ENCODE measurements around the gene ARHGAP30. TPM values are rescaled to one million over a fixed set of nuclear protein-coding genes. Genes with fewer than 3 reads are reported as not detected.
A peak's percentile ranks its signal among the peaks of the same experiment; 100 is the strongest.

ARHGAP30 gene
- total and polyA plus RNA-seq, 8 donors = 2.6 to 28.6 (median 6.5) TPM

DNA sequence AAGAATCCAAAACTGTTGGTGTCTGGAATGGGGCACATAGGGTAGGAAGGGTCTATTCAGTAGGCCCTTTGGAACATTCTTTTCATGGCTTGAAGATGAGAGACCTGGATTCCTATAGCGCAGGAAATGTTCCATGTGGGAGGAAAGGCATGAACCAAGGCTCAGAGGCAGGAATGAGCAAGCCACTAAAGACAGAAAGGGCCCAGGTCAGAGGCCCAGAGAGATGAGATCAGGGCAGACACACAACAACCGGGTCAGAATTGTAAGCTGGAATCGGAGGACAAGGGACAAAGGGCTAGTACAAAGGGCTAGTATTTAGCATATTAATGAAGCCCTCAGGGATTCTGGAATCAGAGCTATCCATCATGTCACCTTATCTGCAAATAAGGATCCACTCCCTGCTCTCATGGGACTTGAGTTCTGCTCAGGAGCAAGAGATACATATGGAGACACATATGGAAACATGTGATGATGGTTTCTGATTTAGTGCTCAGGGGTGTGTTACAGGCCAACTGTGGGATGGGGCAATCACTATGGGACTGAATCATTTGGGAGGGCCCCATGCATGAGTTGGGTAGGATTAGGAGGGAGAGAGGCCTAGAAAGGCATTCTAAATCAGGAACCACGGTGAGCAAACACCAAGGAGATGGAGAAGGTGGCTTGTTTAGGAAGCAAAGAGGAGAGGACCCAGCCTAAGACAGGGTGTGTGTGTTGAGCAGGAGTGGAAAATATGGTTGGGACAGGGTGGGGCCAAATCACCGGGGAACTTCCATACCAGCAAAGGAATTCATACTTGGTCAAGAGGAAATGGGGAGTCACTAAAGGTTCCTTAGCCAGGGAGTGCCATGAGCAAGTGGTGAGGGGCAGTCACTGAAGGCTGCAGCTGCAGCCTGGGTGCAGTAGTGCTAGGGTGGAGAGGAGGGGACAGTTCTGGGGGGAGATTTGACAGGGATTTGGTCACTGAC is 11.0 kb upstream of the ARHGAP30 start:
- Histone ChIP-seq H3K36me3 (peaks cover 0 to 22% (median 4%) of the 10 kb centered on the region in 4 donors), H3K27me3 (peaks cover 0 to 4% (median 0%) of the 10 kb centered on the region in 3 donors), H3K4me3 (no peak overlapping the region), H3K27ac (peak overlapping the region in 2 of 5 donors; percentile 4 to 17), H3K4me1 (peaks cover 0 to 42% (median 26%) of the 10 kb centered on the region in 4 donors), H3K9me3 (no peaks in the 10 kb centered on the region)
- intact Hi-C loops (cut with DNase I; ENCODE audit: low total_unique reads) = no loop called here
- no peak for TF ChIP-seq POLR2A (IDR thresholded peaks at IDR 0.05)
- TF ChIP-seq EP300 (IDR thresholded peaks at IDR 0.05) = no peak
- TF ChIP-seq, protein P1, sequence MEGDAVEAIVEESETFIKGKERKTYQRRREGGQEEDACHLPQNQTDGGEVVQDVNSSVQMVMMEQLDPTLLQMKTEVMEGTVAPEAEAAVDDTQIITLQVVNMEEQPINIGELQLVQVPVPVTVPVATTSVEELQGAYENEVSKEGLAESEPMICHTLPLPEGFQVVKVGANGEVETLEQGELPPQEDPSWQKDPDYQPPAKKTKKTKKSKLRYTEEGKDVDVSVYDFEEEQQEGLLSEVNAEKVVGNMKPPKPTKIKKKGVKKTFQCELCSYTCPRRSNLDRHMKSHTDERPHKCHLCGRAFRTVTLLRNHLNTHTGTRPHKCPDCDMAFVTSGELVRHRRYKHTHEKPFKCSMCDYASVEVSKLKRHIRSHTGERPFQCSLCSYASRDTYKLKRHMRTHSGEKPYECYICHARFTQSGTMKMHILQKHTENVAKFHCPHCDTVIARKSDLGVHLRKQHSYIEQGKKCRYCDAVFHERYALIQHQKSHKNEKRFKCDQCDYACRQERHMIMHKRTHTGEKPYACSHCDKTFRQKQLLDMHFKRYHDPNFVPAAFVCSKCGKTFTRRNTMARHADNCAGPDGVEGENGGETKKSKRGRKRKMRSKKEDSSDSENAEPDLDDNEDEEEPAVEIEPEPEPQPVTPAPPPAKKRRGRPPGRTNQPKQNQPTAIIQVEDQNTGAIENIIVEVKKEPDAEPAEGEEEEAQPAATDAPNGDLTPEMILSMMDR (IDR thresholded peaks at IDR 0.05) = no peak
- no peak for TF ChIP-seq POLR2AphosphoS5 (IDR thresholded peaks at IDR 0.05)
- 73 to 84% (median 78%) methylated on average over 5 of the region's 5 CpGs for WGBS, 5 donors
- no peak for DNase-seq

DNA sequence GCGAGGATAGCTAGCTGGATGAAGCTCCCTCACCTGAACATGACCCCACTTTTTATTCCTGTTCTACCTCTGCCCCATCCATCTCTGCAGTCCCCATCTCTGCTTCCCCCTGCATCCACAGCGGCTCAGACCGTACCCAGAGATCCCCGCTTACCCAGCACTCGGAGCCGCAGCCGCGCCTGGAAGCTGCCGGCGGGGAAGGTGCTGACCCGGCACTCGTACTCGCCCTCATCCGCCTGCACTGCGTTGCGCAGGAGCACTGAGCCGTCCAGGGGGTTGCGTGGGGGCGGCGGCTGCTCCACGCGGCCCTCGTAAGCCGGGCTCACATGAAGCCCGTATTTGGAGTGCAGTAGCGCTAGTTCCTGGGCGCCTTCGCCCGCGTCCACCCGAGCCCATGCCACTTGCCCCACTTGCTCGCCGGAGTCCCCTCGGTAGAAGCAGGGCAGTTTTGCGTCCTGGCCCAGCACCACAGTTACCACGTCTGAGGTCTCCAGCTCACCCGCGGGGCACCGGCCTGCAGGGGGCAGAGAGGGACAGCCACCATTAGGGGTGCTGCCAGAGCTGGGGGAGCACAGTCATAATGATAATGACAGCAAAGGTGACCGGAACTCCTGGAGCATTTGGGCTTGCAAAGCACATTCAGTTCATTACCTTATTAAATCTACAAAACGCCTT is 9.9 kb upstream of the ARHGAP30 start:
- Histone ChIP-seq H3K36me3 (peaks cover 0 to 26% (median 8%) of the 10 kb centered on the region in 4 donors), H3K9me3 (no peaks in the 10 kb centered on the region), H3K27ac (no peak overlapping the region), H3K27me3 (peaks cover 0 to 4% (median 0%) of the 10 kb centered on the region in 3 donors), H3K4me3 (no peak overlapping the region), H3K4me1 (peaks cover 0 to 30% (median 19%) of the 10 kb centered on the region in 4 donors)
- intact Hi-C loops (cut with DNase I; ENCODE audit: low total_unique reads) = no loop called here
- TF ChIP-seq POLR2AphosphoS5 (IDR thresholded peaks at IDR 0.05) (no peak), POLR2A (IDR thresholded peaks at IDR 0.05) (no peak), EP300 (IDR thresholded peaks at IDR 0.05) (no peak)
- TF ChIP-seq, protein P1 (IDR thresholded peaks at IDR 0.05) = no peak
- WGBS, 5 donors = 66 to 84% (median 75%) methylated on average over 27 to 41 of the region's 41 CpGs
- DNase-seq = no peak

DNA sequence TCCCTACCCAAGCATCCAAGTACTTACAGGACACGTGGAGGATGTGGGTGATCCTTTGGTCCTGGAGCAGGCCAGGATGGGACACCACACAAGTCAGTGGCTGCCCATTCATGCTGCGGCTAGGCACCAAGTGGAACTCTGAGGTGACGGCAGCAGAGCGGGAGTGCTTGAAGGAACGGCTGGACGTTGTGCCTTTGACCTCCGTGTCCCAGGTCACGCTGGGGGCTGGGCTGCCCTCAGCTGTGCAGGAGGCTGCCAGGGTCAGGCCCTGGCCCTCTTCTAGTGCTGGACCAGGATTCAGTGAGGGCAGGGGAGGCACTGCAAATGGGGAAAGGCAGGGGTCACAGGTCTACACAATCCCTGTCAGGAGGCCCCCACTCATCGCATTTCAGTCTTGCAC is 7.7 kb upstream of the ARHGAP30 start:
- Histone ChIP-seq H3K36me3 (peaks cover 0 to 41% (median 13%) of the 10 kb centered on the region in 4 donors), H3K4me1 (peaks cover 0 to 9% (median 4%) of the 10 kb centered on the region in 4 donors), H3K27ac (no peak overlapping the region), H3K4me3 (no peak overlapping the region), H3K27me3 (peaks cover 0 to 4% (median 0%) of the 10 kb centered on the region in 3 donors), H3K9me3 (no peaks in the 10 kb centered on the region)
- TF ChIP-seq, protein P1 (IDR thresholded peaks at IDR 0.05) = no peak
- TF ChIP-seq POLR2AphosphoS5 (IDR thresholded peaks at IDR 0.05) (no peak), POLR2A (IDR thresholded peaks at IDR 0.05) (no peak), EP300 (IDR thresholded peaks at IDR 0.05) (no peak)
- intact Hi-C loops (cut with DNase I; ENCODE audit: low total_unique reads) = no loop called here
- no peak for DNase-seq
- WGBS, 5 donors = 81 to 100% (median 84%) methylated on average over 1 to 9 of the region's 9 CpGs

DNA sequence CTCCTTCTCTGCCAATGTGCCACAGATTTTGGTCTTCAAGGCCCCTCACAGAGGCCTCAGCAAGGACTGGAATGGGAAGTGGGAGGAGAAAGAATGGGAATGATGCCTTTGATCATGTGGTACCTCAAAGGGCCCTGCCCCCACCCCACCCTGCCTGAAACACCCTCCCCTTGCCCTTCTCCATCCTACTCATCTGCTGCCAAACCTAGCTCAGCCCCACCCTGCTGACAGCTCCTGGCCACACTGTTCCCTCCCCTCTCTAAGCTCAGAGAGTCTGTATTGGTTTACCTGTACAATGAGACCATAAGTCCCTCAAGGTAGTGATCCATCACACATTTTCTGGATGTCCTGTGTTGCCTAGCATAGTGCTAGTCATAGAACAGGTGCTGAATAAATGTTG is 6.7 kb upstream of the ARHGAP30 start:
- H3K27me3 ChIP-seq = peaks cover 0 to 4% (median 0%) of the 10 kb centered on the region in 3 donors
- no peaks in the 10 kb centered on the region for H3K9me3 ChIP-seq
- TF ChIP-seq EP300 (IDR thresholded peaks at IDR 0.05) = no peak
- TF ChIP-seq POLR2A (IDR thresholded peaks at IDR 0.05) = no peak
- no peak for TF ChIP-seq POLR2AphosphoS5 (IDR thresholded peaks at IDR 0.05)
- TF ChIP-seq, protein P1 (IDR thresholded peaks at IDR 0.05) = no peak
- H3K27ac ChIP-seq = no peak overlapping the region
- DNase-seq = no peak
- no peaks in the 10 kb centered on the region for H3K4me1 ChIP-seq
- intact Hi-C loops (cut with DNase I; ENCODE audit: low total_unique reads) = no loop called here
- H3K36me3 ChIP-seq = peaks cover 0 to 44% (median 13%) of the 10 kb centered on the region in 4 donors
- H3K4me3 ChIP-seq = no peak overlapping the region
